CD4-positive, alpha-beta T cell (primary cell): ENCODE measurements around the gene SULT1B1. TPM values are rescaled to one million over a fixed set of nuclear protein-coding genes. Genes with fewer than 3 reads are reported as not detected.

Source experiments
- ATAC-seq: fragments of 200-7000 bp; cut with Tn5 transposase; one replicate; pipeline ENCODE4 v1.10.0; 2022; ENCODE audit warnings: mild to moderate bottlenecking; ENCODE audit not compliant: poor library complexity
- CTCF ChIA-PET: fragments of 350-600 bp; sonication (Branson Sonifier 250); formaldehyde crosslinking; loops from one replicate; lab custom pipeline; 2021; ENCODE audit warnings: antibody characterized with exemption, inconsistent platforms; lab: Charles Lee
- POLR2A ChIA-PET: fragments of 350-600 bp; sonication (Branson Sonifier 250); formaldehyde crosslinking; loops from one replicate; lab custom pipeline; 2021; ENCODE audit warnings: antibody characterized with exemption, inconsistent platforms; lab: Charles Lee
- DNase-seq, 14 experiments: peaks; one replicate each; pipeline ENCODE4 v3.0.0-alpha.2; 2013 to 2020; ENCODE audit warnings: mixed read lengths in 2 of 14
- H3K27ac ChIP-seq, 2 donors: one replicate each; pipeline versions ENCODE4 v1.5.1 to v1.7.0; 2013; ENCODE audit warnings: low read length in 2 of 2, low read depth in 1 of 2, mild to moderate bottlenecking in 1 of 2
- H3K27me3 ChIP-seq, 2 experiments: 1 replicate in 1 of 2; 2 replicates in 1 of 2; pipeline versions ENCODE4 v1.6.1 to v1.7.0; 2013; ENCODE audit warnings: low read length in 2 of 2, control low read depth in 1 of 2, mild to moderate bottlenecking in 1 of 2, moderate library complexity in 1 of 2; ENCODE audit not compliant: insufficient read depth in 2 of 2, control insufficient read depth in 1 of 2
- H3K36me3 ChIP-seq: one replicate; pipeline ENCODE4 v1.6.1; 2013; ENCODE audit warnings: low read length, control low read depth; ENCODE audit not compliant: insufficient read depth
- H3K4me1 ChIP-seq: one replicate; pipeline ENCODE4 v1.6.1; 2013; ENCODE audit warnings: low read length, control low read depth; ENCODE audit not compliant: insufficient read depth
- H3K4me3 ChIP-seq: one replicate; pipeline ENCODE4 v1.5.1; 2013; ENCODE audit warnings: mild to moderate bottlenecking, low read length, moderate library complexity
- H3K9me3 ChIP-seq, 2 experiments: 1 replicate in 1 of 2; 2 replicates in 1 of 2; pipeline versions ENCODE4 v1.6.1 to v1.7.0; 2013; ENCODE audit warnings: low read length in 2 of 2, mild to moderate bottlenecking in 2 of 2, control low read depth in 1 of 2, moderate library complexity in 1 of 2; ENCODE audit not compliant: control insufficient read depth in 1 of 2, insufficient read depth in 1 of 2
- H3K27ac Mint-ChIP-seq: one replicate; pipeline ENCODE4 v1.8.0; 2020; ENCODE audit warnings: mixed read lengths
- H3K27me3 Mint-ChIP-seq: one replicate; pipeline ENCODE4 v1.8.0; 2021; ENCODE audit warnings: mixed read lengths
- H3K36me3 Mint-ChIP-seq: one replicate; pipeline ENCODE4 v1.8.0; 2021; ENCODE audit warnings: low read depth, mixed read lengths
- H3K4me1 Mint-ChIP-seq: one replicate; pipeline ENCODE4 v1.8.0; 2021; ENCODE audit warnings: low read depth, mixed read lengths
- H3K4me3 Mint-ChIP-seq: one replicate; pipeline ENCODE4 v1.8.0; 2020; ENCODE audit warnings: mild to moderate bottlenecking, mixed read lengths
- H3K9me3 Mint-ChIP-seq: one replicate; pipeline ENCODE4 v1.8.0; 2020; ENCODE audit warnings: mixed read lengths
- intact Hi-C, 2 experiments: fragments of 100-400 bp; cut with DNase I in 1 of 2; cut with micrococcal nuclease in 1 of 2; formaldehyde crosslinking; loops; one replicate each; pipeline versions ENCODE4 v1.15.1 to v1.9.0; 2023 to 2025; cut with DNase I, micrococcal nuclease
- total RNA-seq, 174 experiments: library from RNA in 2 of 174; stranded (reverse) in 2 of 174; gene quantifications; one replicate each; pipeline ENCODE4 v1.2.3 and lab custom pipeline; 2021 to 2026
- TF ChIP-seq, protein P1 (sequence below): fragments of 200-600 bp; IDR thresholded peaks from one replicate; pipeline ENCODE4 v1.8.0; 2022; ENCODE audit warnings: antibody characterized with exemption, mild to moderate bottlenecking

SULT1B1 gene
- total RNA-seq, 2 experiments from 2014 or later = 9.4 to 10.2 TPM

- H3K27ac Mint-ChIP-seq = no peak overlapping the region
- no peaks in the 10 kb centered on the region for H3K36me3 ChIP-seq
- TF ChIP-seq, protein P1, sequence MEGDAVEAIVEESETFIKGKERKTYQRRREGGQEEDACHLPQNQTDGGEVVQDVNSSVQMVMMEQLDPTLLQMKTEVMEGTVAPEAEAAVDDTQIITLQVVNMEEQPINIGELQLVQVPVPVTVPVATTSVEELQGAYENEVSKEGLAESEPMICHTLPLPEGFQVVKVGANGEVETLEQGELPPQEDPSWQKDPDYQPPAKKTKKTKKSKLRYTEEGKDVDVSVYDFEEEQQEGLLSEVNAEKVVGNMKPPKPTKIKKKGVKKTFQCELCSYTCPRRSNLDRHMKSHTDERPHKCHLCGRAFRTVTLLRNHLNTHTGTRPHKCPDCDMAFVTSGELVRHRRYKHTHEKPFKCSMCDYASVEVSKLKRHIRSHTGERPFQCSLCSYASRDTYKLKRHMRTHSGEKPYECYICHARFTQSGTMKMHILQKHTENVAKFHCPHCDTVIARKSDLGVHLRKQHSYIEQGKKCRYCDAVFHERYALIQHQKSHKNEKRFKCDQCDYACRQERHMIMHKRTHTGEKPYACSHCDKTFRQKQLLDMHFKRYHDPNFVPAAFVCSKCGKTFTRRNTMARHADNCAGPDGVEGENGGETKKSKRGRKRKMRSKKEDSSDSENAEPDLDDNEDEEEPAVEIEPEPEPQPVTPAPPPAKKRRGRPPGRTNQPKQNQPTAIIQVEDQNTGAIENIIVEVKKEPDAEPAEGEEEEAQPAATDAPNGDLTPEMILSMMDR = no peak
- peaks cover 0 to 6% of the 10 kb centered on the region in 2 experiments for H3K9me3 ChIP-seq
- H3K27ac ChIP-seq = no peak overlapping the region
- intact Hi-C loops = no loop called here
- no peaks in the 10 kb centered on the region for H3K4me1 ChIP-seq
- no peak overlapping the region for H3K4me3 ChIP-seq
- H3K4me3 Mint-ChIP-seq = no peak overlapping the region
- no peaks in the 10 kb centered on the region for H3K27me3 Mint-ChIP-seq
- no peak for DNase-seq
- ATAC-seq = no peak
- peaks cover 3% of the 10 kb centered on the region for H3K4me1 Mint-ChIP-seq
- ChIA-PET CTCF (no interaction called here), POLR2A (no interaction called here)
- peaks cover 7% of the 10 kb centered on the region for H3K9me3 Mint-ChIP-seq
- no peaks in the 10 kb centered on the region for H3K27me3 ChIP-seq
- peaks cover 5% of the 10 kb centered on the region for H3K36me3 Mint-ChIP-seq
Measured at GRCh38 chr4:69710580-69710979, 49.8 kb downstream of the SULT1B1 start.

DNA sequence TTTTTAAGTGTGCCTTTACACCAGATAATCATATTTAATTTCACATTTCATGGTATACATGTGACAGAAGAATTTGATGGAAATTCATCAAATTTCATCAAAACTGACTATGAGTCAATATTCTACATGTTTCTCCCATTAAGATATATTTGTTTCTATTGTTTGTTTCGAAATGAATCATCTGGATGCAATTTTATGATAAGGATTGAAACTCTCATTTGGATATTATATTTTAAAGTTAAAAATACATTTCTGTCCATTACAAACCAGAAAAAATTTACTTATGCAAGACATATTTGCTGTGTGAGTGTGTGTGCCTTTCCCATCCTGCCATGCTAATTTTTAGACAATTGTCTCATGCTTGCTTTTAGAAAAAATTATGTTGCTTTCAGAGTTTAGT lies 52.2 kb downstream of the SULT1B1 start:
- Histone ChIP-seq H3K27me3 (no peaks in the 10 kb centered on the region), H3K27ac (no peak overlapping the region), H3K4me3 (no peak overlapping the region), H3K36me3 (no peaks in the 10 kb centered on the region), H3K9me3 (peaks cover 0 to 4% of the 10 kb centered on the region in 2 experiments), H3K4me1 (no peaks in the 10 kb centered on the region)
- peaks cover 5% of the 10 kb centered on the region for H3K36me3 Mint-ChIP-seq
- CTCF ChIA-PET = no interaction called here
- TF ChIP-seq, protein P1 = no peak
- H3K27ac Mint-ChIP-seq = no peak overlapping the region
- ATAC-seq (no peak), DNase-seq (no peak)
- intact Hi-C loops = no loop called here
- H3K9me3 Mint-ChIP-seq = peaks cover 7% of the 10 kb centered on the region
- no peak overlapping the region for H3K4me3 Mint-ChIP-seq
- POLR2A ChIA-PET = no interaction called here
- peaks cover 7% of the 10 kb centered on the region for H3K4me1 Mint-ChIP-seq
- H3K27me3 Mint-ChIP-seq = no peaks in the 10 kb centered on the region

GRCh38 chr4:69707807-69708206 lies 52.6 kb downstream of the SULT1B1 start:
- no peaks in the 10 kb centered on the region for H3K27me3 Mint-ChIP-seq
- no peak overlapping the region for H3K4me3 Mint-ChIP-seq
- ATAC-seq (no peak), DNase-seq (no peak)
- POLR2A ChIA-PET = no interaction called here
- TF ChIP-seq, protein P1 = no peak
- H3K9me3 Mint-ChIP-seq = peaks cover 7% of the 10 kb centered on the region
- Histone ChIP-seq H3K4me1 (no peaks in the 10 kb centered on the region), H3K9me3 (peaks cover 0 to 4% of the 10 kb centered on the region in 2 experiments), H3K4me3 (no peak overlapping the region), H3K27ac (no peak overlapping the region), H3K36me3 (no peaks in the 10 kb centered on the region), H3K27me3 (no peaks in the 10 kb centered on the region)
- H3K36me3 Mint-ChIP-seq = peaks cover 5% of the 10 kb centered on the region
- H3K4me1 Mint-ChIP-seq = peaks cover 9% of the 10 kb centered on the region
- CTCF ChIA-PET = no interaction called here
- intact Hi-C loops = no loop called here
- H3K27ac Mint-ChIP-seq = no peak overlapping the region
